Sigmoid colon (tissue), 3 donors: ENCODE data around the gene BBS2.

Experiments used
- POLR2A ChIP-seq, 2 donors: fragments of 450-650 bp; IDR thresholded peaks; one replicate each; pipeline ENCODE4 v1.6.1; 2016; ENCODE audit warnings: antibody characterized with exemption in 2 of 2, mild to moderate bottlenecking in 2 of 2, moderate library complexity in 2 of 2
- TF ChIP-seq, protein P1 (sequence below), 4 experiments: fragments of 450-650 bp in 3 of 4; fragments of 200-600 bp in 1 of 4; IDR thresholded peaks; one replicate each; pipeline ENCODE4 v1.5.1; 2016 to 2019; ENCODE audit warnings: antibody characterized with exemption in 4 of 4, mild to moderate bottlenecking in 3 of 4, moderate library complexity in 2 of 4

DNA sequence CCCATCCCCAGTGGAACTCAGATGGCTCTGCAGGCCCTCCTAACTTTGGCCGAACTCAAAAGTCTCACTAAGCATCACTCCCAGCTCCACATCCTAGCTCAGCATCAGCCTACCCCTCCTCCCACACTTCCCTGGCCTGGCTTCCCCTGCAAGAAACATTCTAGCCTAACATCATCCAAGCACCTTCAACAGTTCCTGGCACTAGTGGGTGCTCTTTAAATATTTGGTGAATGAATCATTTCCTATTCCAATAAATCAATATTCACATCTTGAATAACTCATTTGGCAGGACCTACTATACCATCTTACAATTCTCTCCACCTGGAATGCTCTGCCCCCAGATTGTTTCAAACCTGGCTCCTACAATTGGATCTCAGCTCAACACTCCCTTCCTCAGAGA, 11.0 kb upstream of the BBS2 start:
- TF ChIP-seq, protein P1, sequence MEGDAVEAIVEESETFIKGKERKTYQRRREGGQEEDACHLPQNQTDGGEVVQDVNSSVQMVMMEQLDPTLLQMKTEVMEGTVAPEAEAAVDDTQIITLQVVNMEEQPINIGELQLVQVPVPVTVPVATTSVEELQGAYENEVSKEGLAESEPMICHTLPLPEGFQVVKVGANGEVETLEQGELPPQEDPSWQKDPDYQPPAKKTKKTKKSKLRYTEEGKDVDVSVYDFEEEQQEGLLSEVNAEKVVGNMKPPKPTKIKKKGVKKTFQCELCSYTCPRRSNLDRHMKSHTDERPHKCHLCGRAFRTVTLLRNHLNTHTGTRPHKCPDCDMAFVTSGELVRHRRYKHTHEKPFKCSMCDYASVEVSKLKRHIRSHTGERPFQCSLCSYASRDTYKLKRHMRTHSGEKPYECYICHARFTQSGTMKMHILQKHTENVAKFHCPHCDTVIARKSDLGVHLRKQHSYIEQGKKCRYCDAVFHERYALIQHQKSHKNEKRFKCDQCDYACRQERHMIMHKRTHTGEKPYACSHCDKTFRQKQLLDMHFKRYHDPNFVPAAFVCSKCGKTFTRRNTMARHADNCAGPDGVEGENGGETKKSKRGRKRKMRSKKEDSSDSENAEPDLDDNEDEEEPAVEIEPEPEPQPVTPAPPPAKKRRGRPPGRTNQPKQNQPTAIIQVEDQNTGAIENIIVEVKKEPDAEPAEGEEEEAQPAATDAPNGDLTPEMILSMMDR (IDR thresholded peaks at IDR 0.05), result no peak
- no peak for TF ChIP-seq POLR2A (IDR thresholded peaks at IDR 0.05)
